Gastroesophageal sphincter (tissue), 3 donors: ENCODE measurements around the gene CYP4V2.

Experiments
- CTCF ChIP-seq, 4 experiments: fragments of 200-600 bp in 2 of 4; fragments of 450-650 bp in 2 of 4; sonication (generic) in 1 of 4; IDR thresholded peaks; one replicate each; pipeline ENCODE4 v1.5.1; 2017 to 2019; ENCODE audit warnings: antibody characterized with exemption in 4 of 4, mild to moderate bottlenecking in 2 of 4, moderate library complexity in 2 of 4
- POLR2A ChIP-seq, 2 donors: fragments of 450-650 bp; IDR thresholded peaks; one replicate each; pipeline ENCODE4 v1.6.1; 2017; ENCODE audit warnings: antibody characterized with exemption in 2 of 2, mild to moderate bottlenecking in 2 of 2, moderate library complexity in 1 of 2

DNA sequence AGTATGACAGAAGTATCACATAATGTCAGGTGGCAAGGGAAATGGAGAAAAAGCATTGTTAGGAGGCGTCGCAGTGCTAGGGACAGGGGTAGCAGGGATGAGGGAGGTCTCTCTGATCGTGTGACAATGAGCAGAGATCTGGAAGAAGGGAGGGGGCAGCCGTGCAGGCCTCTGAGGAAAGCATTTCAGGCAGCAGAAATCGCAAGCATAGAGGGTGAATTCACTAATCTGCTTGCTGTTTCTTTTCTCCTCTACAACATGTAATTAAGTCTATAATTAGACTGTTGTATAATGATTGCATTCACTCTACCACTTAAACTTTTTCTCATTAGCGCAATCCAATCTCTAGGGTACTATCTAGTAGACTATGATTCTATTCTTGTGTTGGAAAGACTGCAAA lies 9.1 kb downstream of the CYP4V2 start:
- no peak for TF ChIP-seq POLR2A (IDR thresholded peaks at IDR 0.05)
- no peak for TF ChIP-seq CTCF (IDR thresholded peaks at IDR 0.05)
